Measurements from ENCODE around the gene SYK.

Gene SYK

GRCh38 chr9:90909747-90910283 lies 108.2 kb downstream of the SYK start:
- ChIA-PET CTCF (interaction anchor here (0.6 to 2.0 kb wide), 2 partner anchors 524 to 736 kb away, joined by 3 to 5 read pairs; no protein-coding TSS in a partner anchor), POLR2A (ENCODE audit: low non-redundant PET) (no interaction called here)
- no peak for TF ChIP-seq CTCF (conservative IDR thresholded peaks at IDR 0.05; ENCODE audit: low read depth)
- H3K27ac ChIP-seq: no peak overlapping the region
- DNase-seq (ENCODE audit: low spot score): no peak

GRCh38 chr9:90914196-90914595 lies 112.6 kb downstream of the SYK start:
- ChIA-PET POLR2A (ENCODE audit: low non-redundant PET) (no interaction called here), CTCF (interaction anchor here (0.5 to 5.2 kb wide), 44 partner anchors 8 to 1056 kb away, joined by 3 to 85 read pairs (median 4); partner anchors contain the start of gene NFIL3)
- no peak overlapping the region for H3K27ac ChIP-seq
- no peak for TF ChIP-seq CTCF (conservative IDR thresholded peaks at IDR 0.05; ENCODE audit: low read depth)
- no peak for DNase-seq (ENCODE audit: low spot score)

GRCh38 chr9:90914868-90915483 lies 113.4 kb downstream of the SYK start:
- TF ChIP-seq CTCF (conservative IDR thresholded peaks at IDR 0.05; ENCODE audit: low read depth): peak; percentile 99
- POLR2A ChIA-PET (ENCODE audit: low non-redundant PET): interaction anchor here (0.6 kb wide), 1 partner anchor 471 kb away, joined by 8 read pairs; no protein-coding TSS in a partner anchor

GRCh38 chr9:90915693-90916092 lies 114.1 kb downstream of the SYK start:
- ChIA-PET POLR2A (ENCODE audit: low non-redundant PET) (interaction anchor here (0.6 to 0.7 kb wide), 2 partner anchors 27 to 470 kb away, joined by 3 to 8 read pairs; no protein-coding TSS in a partner anchor), CTCF (interaction anchor here (0.6 to 5.2 kb wide), 26 partner anchors 9 to 814 kb away, joined by 3 to 85 read pairs (median 4); partner anchors contain the start of gene NFIL3)
- H3K27ac ChIP-seq: peak overlapping the region; percentile 43
- peak; percentile 63 for DNase-seq (ENCODE audit: low spot score)
- no peak for TF ChIP-seq CTCF (conservative IDR thresholded peaks at IDR 0.05; ENCODE audit: low read depth)

More at GRCh38 chr9:90914868-90915483, 113.4 kb downstream of the SYK start:
- DNase-seq (ENCODE audit: low spot score): peak; percentile 96
- CTCF ChIA-PET: interaction anchor here (0.5 to 5.2 kb wide), 56 partner anchors 9 to 1197 kb away, joined by 3 to 85 read pairs (median 4); partner anchors contain the start of gene NFIL3
- peak overlapping the region; percentile 43 for H3K27ac ChIP-seq

- DNase-seq (ENCODE audit: low spot score): no peak
- ChIA-PET CTCF (interaction anchor here (0.6 to 5.2 kb wide), 13 partner anchors 19 to 811 kb away, joined by 3 to 85 read pairs (median 5); partner anchors contain the start of gene NFIL3), POLR2A (ENCODE audit: low non-redundant PET) (interaction anchor here (0.7 kb wide), 2 partner anchors 27 to 171 kb away, joined by 3 read pairs; no protein-coding TSS in a partner anchor)
- no peak for TF ChIP-seq CTCF (conservative IDR thresholded peaks at IDR 0.05; ENCODE audit: low read depth)
- no peak overlapping the region for H3K27ac ChIP-seq
These were observed 114.6 kb downstream of the SYK start for GRCh38 chr9:90916147-90916734.

- POLR2A ChIA-PET (ENCODE audit: low non-redundant PET): no interaction called here
These were observed 118.3 kb downstream of the SYK start for GRCh38 chr9:90919883-90920282.

More at GRCh38 chr9:90919883-90920282, 118.3 kb downstream of the SYK start:
- CTCF ChIA-PET: no interaction called here
- DNase-seq (ENCODE audit: low spot score): no peak
- H3K27ac ChIP-seq: peak overlapping the region; percentile 49
- no peak for TF ChIP-seq CTCF (conservative IDR thresholded peaks at IDR 0.05; ENCODE audit: low read depth)

All from RWPE1 (cell line).